ENCODE data around the gene KLHDC1.

DNA sequence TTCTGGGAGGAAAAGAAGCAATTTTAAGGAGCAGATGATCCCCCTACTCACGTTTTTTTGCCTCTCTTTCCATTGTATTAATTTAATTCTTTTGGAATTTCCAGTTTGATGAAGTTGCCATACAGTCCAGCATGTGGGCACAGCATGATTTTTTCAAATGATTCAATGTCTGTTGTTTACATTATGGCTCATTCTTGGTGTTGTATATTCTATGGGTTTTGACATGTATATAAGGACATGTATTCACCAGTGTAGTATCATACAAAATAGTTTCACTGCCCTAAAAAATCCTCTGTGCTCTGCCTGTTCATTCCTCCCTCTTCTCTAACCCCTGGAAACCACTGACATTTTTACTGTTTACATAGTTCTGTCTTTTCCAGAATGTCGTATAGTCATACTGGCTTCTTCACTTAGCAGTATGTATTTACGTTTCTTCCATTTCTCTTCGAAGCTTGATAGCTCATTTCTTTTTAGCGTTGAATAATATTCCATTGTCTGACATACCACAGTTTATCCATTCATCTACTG, 61.7 kb downstream of the KLHDC1 start:
- TF ChIP-seq, protein P1, sequence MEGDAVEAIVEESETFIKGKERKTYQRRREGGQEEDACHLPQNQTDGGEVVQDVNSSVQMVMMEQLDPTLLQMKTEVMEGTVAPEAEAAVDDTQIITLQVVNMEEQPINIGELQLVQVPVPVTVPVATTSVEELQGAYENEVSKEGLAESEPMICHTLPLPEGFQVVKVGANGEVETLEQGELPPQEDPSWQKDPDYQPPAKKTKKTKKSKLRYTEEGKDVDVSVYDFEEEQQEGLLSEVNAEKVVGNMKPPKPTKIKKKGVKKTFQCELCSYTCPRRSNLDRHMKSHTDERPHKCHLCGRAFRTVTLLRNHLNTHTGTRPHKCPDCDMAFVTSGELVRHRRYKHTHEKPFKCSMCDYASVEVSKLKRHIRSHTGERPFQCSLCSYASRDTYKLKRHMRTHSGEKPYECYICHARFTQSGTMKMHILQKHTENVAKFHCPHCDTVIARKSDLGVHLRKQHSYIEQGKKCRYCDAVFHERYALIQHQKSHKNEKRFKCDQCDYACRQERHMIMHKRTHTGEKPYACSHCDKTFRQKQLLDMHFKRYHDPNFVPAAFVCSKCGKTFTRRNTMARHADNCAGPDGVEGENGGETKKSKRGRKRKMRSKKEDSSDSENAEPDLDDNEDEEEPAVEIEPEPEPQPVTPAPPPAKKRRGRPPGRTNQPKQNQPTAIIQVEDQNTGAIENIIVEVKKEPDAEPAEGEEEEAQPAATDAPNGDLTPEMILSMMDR (IDR thresholded peaks at IDR 0.05; ENCODE audit: low read length): no peak
- no peak for TF ChIP-seq EZH2 (IDR thresholded peaks at IDR 0.05; ENCODE audit: borderline replicate concordance, low read length)
